ENCODE measurements around the gene MESP1.

Gene MESP1

DNA sequence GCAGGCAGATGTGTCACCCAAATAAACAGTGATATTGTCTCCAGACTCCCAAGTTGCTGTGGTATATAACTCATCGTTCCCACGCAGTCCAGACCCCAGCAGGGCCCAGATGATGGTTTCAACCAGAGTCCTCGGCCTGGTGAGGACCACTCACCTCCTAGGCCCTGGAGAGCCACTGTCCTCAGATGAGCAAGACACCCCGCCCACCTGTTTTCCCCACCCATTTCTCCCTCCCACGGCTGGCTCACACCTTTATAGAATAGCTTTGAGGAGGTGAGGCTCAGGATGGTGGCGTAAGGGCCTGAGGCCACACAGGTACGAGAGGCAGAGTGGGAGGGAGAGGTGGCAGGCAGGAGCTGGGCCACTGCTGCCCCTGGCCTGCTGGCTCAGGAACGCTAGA lies 7.5 kb downstream of the MESP1 start:
- no peak for TF ChIP-seq POLR2A (IDR thresholded peaks at IDR 0.05; ENCODE audit: low read depth, low read length)
- TF ChIP-seq PAX5 (IDR thresholded peaks at IDR 0.05; ENCODE audit: insufficient read depth, low read length, severe bottlenecking), result no peak
- no peak for TF ChIP-seq SPI1 (IDR thresholded peaks at IDR 0.05; ENCODE audit: low read depth, low read length)
- no peak for TF ChIP-seq TAF1 (IDR thresholded peaks at IDR 0.05; ENCODE audit: low read depth, low read length)
- no peak for TF ChIP-seq POLR2AphosphoS5 (IDR thresholded peaks at IDR 0.05; ENCODE audit: low read depth, low read length)
- no peak for TF ChIP-seq POU2F2 (IDR thresholded peaks at IDR 0.05; ENCODE audit: low read depth, low read length)
- FAIRE-seq (no peak), DNase-seq (ENCODE audit: insufficient read length, low spot score) (no peak)

GRCh38 chr15:89743011-89743410 lies 8.0 kb downstream of the MESP1 start:
- DNase-seq (ENCODE audit: insufficient read length, low spot score), result no peak

GRCh38 chr15:89740137-89740536 lies 10.9 kb downstream of the MESP1 start:
- TF ChIP-seq TAF1 (IDR thresholded peaks at IDR 0.05; ENCODE audit: low read depth, low read length) (no peak), POLR2AphosphoS5 (IDR thresholded peaks at IDR 0.05; ENCODE audit: low read depth, low read length) (no peak), POLR2A (IDR thresholded peaks at IDR 0.05; ENCODE audit: low read depth, low read length) (no peak), PAX5 (IDR thresholded peaks at IDR 0.05; ENCODE audit: insufficient read depth, low read length, severe bottlenecking) (no peak), POU2F2 (IDR thresholded peaks at IDR 0.05; ENCODE audit: low read depth, low read length) (no peak)
- FAIRE-seq, result peak; percentile 98
- peak; percentile 63 for DNase-seq (ENCODE audit: insufficient read length, low spot score)

More at GRCh38 chr15:89743011-89743410, 8.0 kb downstream of the MESP1 start:
- FAIRE-seq, result no peak
- TF ChIP-seq POU2F2 (IDR thresholded peaks at IDR 0.05; ENCODE audit: low read depth, low read length) (no peak), POLR2A (IDR thresholded peaks at IDR 0.05; ENCODE audit: low read depth, low read length) (no peak), SPI1 (IDR thresholded peaks at IDR 0.05; ENCODE audit: low read depth, low read length) (no peak), POLR2AphosphoS5 (IDR thresholded peaks at IDR 0.05; ENCODE audit: low read depth, low read length) (no peak), TAF1 (IDR thresholded peaks at IDR 0.05; ENCODE audit: low read depth, low read length) (no peak), PAX5 (IDR thresholded peaks at IDR 0.05; ENCODE audit: insufficient read depth, low read length, severe bottlenecking) (no peak)

GRCh38 chr15:89735773-89736172 lies 15.3 kb downstream of the MESP1 start:
- TF ChIP-seq POLR2A (IDR thresholded peaks at IDR 0.05; ENCODE audit: low read depth, low read length) (no peak), SPI1 (IDR thresholded peaks at IDR 0.05; ENCODE audit: low read depth, low read length) (no peak), PAX5 (IDR thresholded peaks at IDR 0.05; ENCODE audit: insufficient read depth, low read length, severe bottlenecking) (no peak), POU2F2 (IDR thresholded peaks at IDR 0.05; ENCODE audit: low read depth, low read length) (no peak), TAF1 (IDR thresholded peaks at IDR 0.05; ENCODE audit: low read depth, low read length) (no peak), POLR2AphosphoS5 (IDR thresholded peaks at IDR 0.05; ENCODE audit: low read depth, low read length) (no peak)
- no peak for FAIRE-seq
- DNase-seq (ENCODE audit: insufficient read length, low spot score), result no peak

DNA sequence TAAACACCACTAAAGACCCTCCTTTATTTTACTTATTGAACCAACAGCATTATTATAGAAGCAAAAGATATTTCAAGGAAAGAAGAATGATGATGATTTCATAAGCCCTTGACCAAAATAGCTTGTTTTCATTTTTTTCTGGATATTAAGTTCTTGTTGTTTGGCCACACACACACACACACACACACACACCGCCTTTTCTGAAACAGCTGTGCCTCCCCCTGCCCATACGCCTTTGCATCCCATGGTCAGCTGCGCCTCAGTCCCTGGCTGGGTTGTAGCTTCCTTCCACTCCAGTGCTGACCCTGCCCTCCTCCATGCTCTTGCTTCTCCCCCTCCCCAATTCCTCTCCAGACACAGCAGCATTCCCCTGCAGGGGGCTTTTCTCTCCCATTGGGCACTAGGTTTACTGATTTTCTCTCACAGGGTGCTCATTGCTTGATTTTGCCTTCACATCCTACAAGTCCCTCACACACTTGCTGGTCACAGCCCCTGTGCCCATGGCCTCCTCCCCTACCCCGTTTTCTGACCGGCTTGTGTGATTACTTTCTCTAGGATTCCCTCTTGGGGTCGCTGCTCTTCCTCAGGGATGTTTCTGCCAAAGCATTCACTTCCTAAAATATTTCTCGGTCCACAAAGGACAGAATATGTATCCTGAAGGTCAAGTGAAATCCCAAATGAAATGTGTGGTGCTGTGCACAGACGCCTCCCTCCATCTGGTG lies 18.4 kb downstream of the MESP1 start:
- TF ChIP-seq TAF1 (IDR thresholded peaks at IDR 0.05; ENCODE audit: low read depth, low read length) (no peak), SPI1 (IDR thresholded peaks at IDR 0.05; ENCODE audit: low read depth, low read length) (no peak)
- DNase-seq (ENCODE audit: insufficient read length, low spot score), result no peak
- FAIRE-seq, result no peak

DNA sequence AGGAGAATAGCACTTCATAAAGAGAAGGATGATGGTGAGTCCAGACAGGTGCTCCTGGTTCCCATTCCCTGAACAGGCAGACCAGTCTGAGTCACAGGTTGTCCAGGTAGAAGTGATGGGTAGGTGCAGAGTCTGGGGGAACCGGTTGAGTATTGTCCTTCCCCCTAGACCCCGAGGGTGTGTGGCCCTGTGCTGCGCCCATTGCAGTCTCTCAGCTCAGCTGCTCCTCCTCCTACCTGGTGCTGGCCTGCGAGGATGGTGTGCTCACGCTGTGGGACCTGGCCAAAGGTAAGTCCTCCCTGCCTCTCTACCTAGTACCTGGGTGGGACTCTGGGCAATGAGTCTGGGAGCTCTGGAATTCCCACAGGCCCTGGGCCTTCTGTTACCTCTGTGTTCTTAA lies 19.8 kb downstream of the MESP1 start:
- TF ChIP-seq POU2F2 (IDR thresholded peaks at IDR 0.05; ENCODE audit: low read depth, low read length), result no peak
- TF ChIP-seq POLR2A (IDR thresholded peaks at IDR 0.05; ENCODE audit: low read depth, low read length), result no peak
- TF ChIP-seq PAX5 (IDR thresholded peaks at IDR 0.05; ENCODE audit: insufficient read depth, low read length, severe bottlenecking), result no peak
- TF ChIP-seq POLR2AphosphoS5 (IDR thresholded peaks at IDR 0.05; ENCODE audit: low read depth, low read length), result no peak
- TF ChIP-seq SPI1 (IDR thresholded peaks at IDR 0.05; ENCODE audit: low read depth, low read length), result no peak
- no peak for TF ChIP-seq TAF1 (IDR thresholded peaks at IDR 0.05; ENCODE audit: low read depth, low read length)
- DNase-seq (ENCODE audit: insufficient read length, low spot score) (no peak), FAIRE-seq (no peak)

DNA sequence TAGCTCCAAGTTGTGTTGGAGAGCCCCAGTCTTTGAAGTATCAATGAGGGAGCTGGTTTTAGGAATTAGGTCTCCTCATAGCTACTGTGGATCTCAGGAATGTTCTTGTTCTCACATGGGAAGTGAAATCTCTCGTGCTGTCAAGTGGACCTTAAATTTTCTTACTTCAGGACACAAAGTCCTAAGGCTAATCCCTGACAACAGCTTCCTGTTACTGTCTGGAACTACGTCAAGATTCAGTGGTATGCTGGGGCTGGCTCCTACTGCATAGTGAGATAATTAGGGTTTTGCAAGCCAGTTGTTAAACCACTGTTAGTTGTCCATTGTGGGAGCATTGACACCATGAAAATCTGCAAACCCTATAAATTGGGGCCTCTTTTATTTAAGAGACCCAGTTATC lies 22.8 kb downstream of the MESP1 start:
- no peak for FAIRE-seq
- no peak for DNase-seq (ENCODE audit: insufficient read length, low spot score)
- TF ChIP-seq SPI1 (IDR thresholded peaks at IDR 0.05; ENCODE audit: low read depth, low read length) (no peak), POLR2AphosphoS5 (IDR thresholded peaks at IDR 0.05; ENCODE audit: low read depth, low read length) (no peak), TAF1 (IDR thresholded peaks at IDR 0.05; ENCODE audit: low read depth, low read length) (no peak), PAX5 (IDR thresholded peaks at IDR 0.05; ENCODE audit: insufficient read depth, low read length, severe bottlenecking) (no peak), POU2F2 (IDR thresholded peaks at IDR 0.05; ENCODE audit: low read depth, low read length) (no peak), POLR2A (IDR thresholded peaks at IDR 0.05; ENCODE audit: low read depth, low read length) (no peak)

- DNase-seq (ENCODE audit: insufficient read length, low spot score) (no peak), FAIRE-seq (no peak)
- TF ChIP-seq TAF1 (IDR thresholded peaks at IDR 0.05; ENCODE audit: low read depth, low read length) (no peak), SPI1 (IDR thresholded peaks at IDR 0.05; ENCODE audit: low read depth, low read length) (no peak), POLR2AphosphoS5 (IDR thresholded peaks at IDR 0.05; ENCODE audit: low read depth, low read length) (no peak), POU2F2 (IDR thresholded peaks at IDR 0.05; ENCODE audit: low read depth, low read length) (no peak), PAX5 (IDR thresholded peaks at IDR 0.05; ENCODE audit: insufficient read depth, low read length, severe bottlenecking) (no peak), POLR2A (IDR thresholded peaks at IDR 0.05; ENCODE audit: low read depth, low read length) (no peak)
These were observed 26.0 kb downstream of the MESP1 start for GRCh38 chr15:89725064-89725463.

- DNase-seq (ENCODE audit: insufficient read length, low spot score) (no peak), FAIRE-seq (no peak)
- TF ChIP-seq POLR2AphosphoS5 (IDR thresholded peaks at IDR 0.05; ENCODE audit: low read depth, low read length) (no peak), TAF1 (IDR thresholded peaks at IDR 0.05; ENCODE audit: low read depth, low read length) (no peak), POU2F2 (IDR thresholded peaks at IDR 0.05; ENCODE audit: low read depth, low read length) (no peak), POLR2A (IDR thresholded peaks at IDR 0.05; ENCODE audit: low read depth, low read length) (no peak), SPI1 (IDR thresholded peaks at IDR 0.05; ENCODE audit: low read depth, low read length) (no peak), PAX5 (IDR thresholded peaks at IDR 0.05; ENCODE audit: insufficient read depth, low read length, severe bottlenecking) (no peak)
These were observed 26.4 kb downstream of the MESP1 start for GRCh38 chr15:89724621-89725020.

DNA sequence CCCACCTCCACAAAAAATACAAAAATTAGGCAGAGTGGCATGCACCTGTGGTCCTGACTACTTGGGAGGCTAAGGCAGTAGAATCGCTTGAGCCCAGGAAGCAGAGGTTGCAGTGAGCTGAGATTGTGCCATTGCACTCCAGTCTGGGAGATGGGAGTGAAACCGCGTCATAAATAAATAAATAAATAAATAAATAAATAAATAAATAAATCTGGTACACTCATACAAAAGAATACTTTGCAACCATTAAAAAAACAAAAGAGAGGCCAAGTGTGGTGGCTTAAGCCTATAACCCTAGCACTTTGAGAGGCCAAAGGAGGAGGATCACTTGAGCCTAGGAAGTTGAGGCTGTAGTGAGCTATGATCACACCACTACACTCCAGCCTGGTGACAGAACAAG lies 28.0 kb downstream of the MESP1 start:
- FAIRE-seq, result no peak
- no peak for TF ChIP-seq TAF1 (IDR thresholded peaks at IDR 0.05; ENCODE audit: low read depth, low read length)
- no peak for TF ChIP-seq POLR2AphosphoS5 (IDR thresholded peaks at IDR 0.05; ENCODE audit: low read depth, low read length)
- TF ChIP-seq POLR2A (IDR thresholded peaks at IDR 0.05; ENCODE audit: low read depth, low read length), result no peak
- TF ChIP-seq PAX5 (IDR thresholded peaks at IDR 0.05; ENCODE audit: insufficient read depth, low read length, severe bottlenecking), result no peak
- no peak for TF ChIP-seq POU2F2 (IDR thresholded peaks at IDR 0.05; ENCODE audit: low read depth, low read length)
- no peak for TF ChIP-seq SPI1 (IDR thresholded peaks at IDR 0.05; ENCODE audit: low read depth, low read length)
- no peak for DNase-seq (ENCODE audit: insufficient read length, low spot score)
